GM19328 (cell line): ENCODE data around the gene SDHAF3.

ENCODE experiments used
- ATAC-seq: cut with Tn5 transposase; IDR thresholded peaks from one replicate; pipeline ENCODE4 v1.9.1; 2021; ENCODE audit warnings: mild to moderate bottlenecking, moderate library complexity; ENCODE audit not compliant: unreplicated experiment

Gene SDHAF3

GRCh38 chr7:97203957-97204356, 86.5 kb downstream of the SDHAF3 start:
- no peak for ATAC-seq

DNA sequence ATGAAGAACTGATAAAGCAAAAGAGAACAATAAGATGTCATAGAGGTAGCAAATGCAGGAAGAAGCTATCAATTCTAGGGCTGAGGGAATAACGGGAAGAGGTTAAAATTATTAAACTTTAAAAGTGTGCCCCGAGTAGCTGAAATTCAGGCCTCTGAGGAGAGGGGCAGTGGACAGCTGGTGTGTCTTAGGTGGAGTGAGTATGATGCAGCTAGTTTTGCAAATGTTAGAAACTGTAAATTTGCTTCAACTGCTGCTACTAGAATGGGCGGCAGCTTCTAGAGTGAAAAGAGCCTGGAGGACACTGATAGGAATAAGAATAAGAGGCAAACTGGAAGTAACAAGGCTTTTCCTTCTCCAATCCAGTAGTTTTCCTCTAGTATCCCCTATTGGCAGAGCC, 87.3 kb downstream of the SDHAF3 start:
- ATAC-seq, result no peak

- ATAC-seq, result no peak
Measured at GRCh38 chr7:97215556-97215955, 98.1 kb downstream of the SDHAF3 start.

DNA sequence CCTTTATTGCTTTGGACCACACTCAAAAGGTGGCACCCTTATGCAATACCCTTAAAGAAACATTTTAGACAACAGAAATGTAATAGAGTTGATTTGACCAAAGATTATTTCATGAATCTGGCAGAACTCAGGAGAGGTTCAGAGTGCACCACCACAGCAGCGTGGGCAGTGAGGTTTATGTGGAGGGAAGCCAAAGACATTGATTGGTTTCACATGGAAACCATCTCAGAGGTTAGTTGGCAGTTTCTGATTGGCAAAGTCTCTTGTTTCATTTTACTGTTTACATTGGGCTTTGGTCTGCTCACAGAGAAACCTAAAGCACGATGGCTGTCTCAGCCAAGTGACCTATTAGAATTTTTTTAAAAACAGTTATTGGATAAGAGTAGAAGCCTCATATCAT, 101.3 kb downstream of the SDHAF3 start:
- no peak for ATAC-seq

DNA sequence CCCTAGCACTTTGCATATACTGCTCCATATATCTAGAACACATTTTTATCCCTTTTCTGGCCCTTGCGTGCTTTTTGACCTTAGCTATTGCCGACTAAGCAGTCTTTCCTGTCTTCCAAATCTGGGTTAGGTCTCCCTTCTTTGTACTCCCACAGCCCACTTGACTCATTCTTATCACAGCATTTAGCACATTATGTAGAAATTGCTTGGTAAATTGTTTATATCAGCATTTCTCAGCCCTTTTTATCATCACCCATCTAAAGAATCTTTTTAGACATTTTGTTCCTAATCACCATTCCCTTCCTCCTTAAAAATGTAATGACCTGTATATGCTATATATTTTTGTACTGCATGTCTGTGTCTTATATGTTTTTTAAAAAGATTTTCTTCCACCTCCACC, 101.7 kb downstream of the SDHAF3 start:
- no peak for ATAC-seq

- ATAC-seq, result no peak
Measured at GRCh38 chr7:97224316-97224715, 106.8 kb downstream of the SDHAF3 start.

DNA sequence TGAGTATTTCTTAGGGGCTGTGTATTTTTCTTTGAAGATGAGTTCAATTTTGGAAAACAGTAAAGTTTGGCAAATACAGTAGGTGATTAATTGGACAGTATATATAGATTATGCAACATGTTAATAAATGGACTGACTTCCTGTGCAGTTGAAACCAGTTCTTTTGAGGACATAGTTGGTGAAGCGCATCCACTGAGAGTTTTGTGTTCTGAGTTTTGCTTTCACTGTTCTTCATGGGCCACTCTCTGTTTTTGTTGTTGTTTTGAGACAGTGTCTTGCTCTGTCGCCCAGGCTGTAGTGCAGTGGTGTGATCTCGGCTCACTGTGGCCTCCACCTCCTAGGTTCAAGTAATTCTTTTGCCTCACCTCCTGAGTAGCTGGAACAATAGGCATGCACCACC, 109.0 kb downstream of the SDHAF3 start:
- ATAC-seq, result no peak
